GM18511 (cell line): Measurements from ENCODE around the gene C9orf85.
A peak's percentile ranks its signal among the peaks of the same experiment; 100 is the strongest.

Source experiments
- ATAC-seq: cut with Tn5 transposase; IDR thresholded peaks from one replicate; pipeline ENCODE4 v1.9.1; 2021; ENCODE audit warnings: mild to moderate bottlenecking, moderate library complexity; ENCODE audit not compliant: unreplicated experiment

Gene C9orf85

GRCh38 chr9:71901695-71902597 lies 9.5 kb upstream of the C9orf85 start:
- no peak for ATAC-seq

- no peak for ATAC-seq
Observed at GRCh38 chr9:71904076-71904475, 7.4 kb upstream of the C9orf85 start.

GRCh38 chr9:71908825-71909224 lies 2.6 kb upstream of the C9orf85 start:
- no peak for ATAC-seq

GRCh38 chr9:71909887-71910649 lies 1.4 kb upstream of the C9orf85 start:
- peak; percentile 2 for ATAC-seq

GRCh38 chr9:71910650-71911060 lies 784 bp upstream of the C9orf85 start:
- ATAC-seq: peak; percentile 20

- no peak for ATAC-seq
Observed at GRCh38 chr9:71911908-71912335, 483 bp downstream of the C9orf85 start.

GRCh38 chr9:71915495-71915894 lies 4.1 kb downstream of the C9orf85 start:
- no peak for ATAC-seq

- ATAC-seq: peak; percentile 87
Observed at GRCh38 chr9:71916834-71917534, 5.5 kb downstream of the C9orf85 start.

GRCh38 chr9:71918419-71918818 lies 7.0 kb downstream of the C9orf85 start:
- ATAC-seq: no peak

GRCh38 chr9:71920456-71921189 lies 9.2 kb downstream of the C9orf85 start:
- ATAC-seq: no peak

- ATAC-seq: no peak
Observed at GRCh38 chr9:71921190-71921814, 9.9 kb downstream of the C9orf85 start.

GRCh38 chr9:71924576-71924975 lies 13.1 kb downstream of the C9orf85 start:
- ATAC-seq: no peak

- ATAC-seq: no peak
Observed at GRCh38 chr9:71925834-71926233, 14.4 kb downstream of the C9orf85 start.

- ATAC-seq: no peak
Observed at GRCh38 chr9:71928376-71928775, 16.9 kb downstream of the C9orf85 start.

GRCh38 chr9:71928806-71929205 lies 17.4 kb downstream of the C9orf85 start:
- ATAC-seq: no peak

GRCh38 chr9:71929223-71929622 lies 17.8 kb downstream of the C9orf85 start:
- ATAC-seq: no peak

- no peak for ATAC-seq
Observed at GRCh38 chr9:71929791-71930440, 18.5 kb downstream of the C9orf85 start.

GRCh38 chr9:71931166-71931565 lies 19.7 kb downstream of the C9orf85 start:
- ATAC-seq: no peak

- no peak for ATAC-seq
Observed at GRCh38 chr9:71936066-71936465, 24.6 kb downstream of the C9orf85 start.
